ENCODE results near the gene TMEM192. TPM values are rescaled to one million over a fixed set of nuclear protein-coding genes. Genes with fewer than 3 reads are reported as not detected.

Gene TMEM192
- total and polyA plus RNA-seq, 2 of the 13 experiments (the other 11 are each of a cell fraction or from before 2014, with no cell fraction given) = 19.8 to 19.9 TPM

DNA sequence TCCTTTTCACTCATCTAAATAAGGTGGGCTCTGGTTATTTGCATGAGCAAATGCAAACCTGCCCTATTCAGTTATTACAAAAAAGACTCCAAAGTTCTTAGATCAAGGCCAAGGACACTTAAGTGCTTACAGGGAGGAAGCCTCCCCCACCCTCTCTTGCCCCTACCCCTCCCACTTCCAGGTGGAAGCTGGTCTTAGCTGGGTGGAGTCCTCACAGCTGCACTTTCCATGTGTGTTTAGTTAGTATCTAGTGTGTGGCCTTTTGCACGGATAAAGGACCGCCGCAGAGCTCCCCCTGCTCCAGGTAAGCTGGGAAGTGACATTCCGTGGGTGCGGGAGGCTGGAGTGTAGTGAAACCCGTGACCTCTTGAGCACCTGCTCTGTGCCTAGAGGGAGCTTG is 59.0 kb downstream of the TMEM192 start, which contains the start of gene TRIM75:
Gene TRIM75 (plus strand): TSS at position 222 of the 400 bp plus-strand sequence. CDS start 5,282 bp downstream, outside the sequence.
- Histone ChIP-seq H3K4me2 (ENCODE audit: low read depth, low read length) (no peak within 1 kb of the TSS), H3K79me2 (ENCODE audit: insufficient read depth, low read length) (no peaks in the 10 kb centered on the region), H3K9ac (ENCODE audit: insufficient read depth, low read depth, low read length) (no peak within 1 kb of the TSS), H3K4me1 (ENCODE audit: insufficient read depth, low read length) (no peaks in the 10 kb centered on the region), H3K27me3 (ENCODE audit: control insufficient read depth in 1 of 2, insufficient read depth in 2 of 2, low read length in 2 of 2) (no peaks in the 10 kb centered on the region; a peak in 1 of 5 replicates), H3K4me3 (replicated peaks in 1 of 3; ENCODE audit: insufficient read depth in 1 of 3, low read depth in 2 of 3, low read length in 3 of 3) (no peak within 1 kb of the TSS), H2AFZ (ENCODE audit: low read length) (no peak within 1 kb of the TSS), H3K9me3 (ENCODE audit: low read length) (no peaks in the 10 kb centered on the region), H3K27ac (ENCODE audit: extremely low read length, insufficient read depth, low read length) (no peak within 1 kb of the TSS), H4K20me1 (ENCODE audit: insufficient read depth, low read length) (no peaks in the 10 kb centered on the region), H3K36me3 (replicated peaks in 1 of 2; ENCODE audit: control insufficient read depth in 1 of 2, insufficient read depth in 2 of 2, low read length in 2 of 2) (no peaks in the 10 kb centered on the region)
- ATAC-seq (no peak; the same call in 1 of the 3 replicates), FAIRE-seq (no peak), DNase-seq (ENCODE audit: low spot score) (no peak)
- in situ Hi-C loops (cut with HindIII; ENCODE audit: extremely low pct_ligation_motif_present, low pct_unique_long_range_greater_than_20kb) (no loop called here), intact Hi-C loops (cut with micrococcal nuclease; ENCODE audit: unreplicated experiment) (no loop called here)
- no peak for TF ChIP-seq NAIF1 (CRISPR knock-in tag; IDR thresholded peaks at IDR 0.05; ENCODE audit: borderline replicate concordance)
- TF ChIP-seq, protein P1, sequence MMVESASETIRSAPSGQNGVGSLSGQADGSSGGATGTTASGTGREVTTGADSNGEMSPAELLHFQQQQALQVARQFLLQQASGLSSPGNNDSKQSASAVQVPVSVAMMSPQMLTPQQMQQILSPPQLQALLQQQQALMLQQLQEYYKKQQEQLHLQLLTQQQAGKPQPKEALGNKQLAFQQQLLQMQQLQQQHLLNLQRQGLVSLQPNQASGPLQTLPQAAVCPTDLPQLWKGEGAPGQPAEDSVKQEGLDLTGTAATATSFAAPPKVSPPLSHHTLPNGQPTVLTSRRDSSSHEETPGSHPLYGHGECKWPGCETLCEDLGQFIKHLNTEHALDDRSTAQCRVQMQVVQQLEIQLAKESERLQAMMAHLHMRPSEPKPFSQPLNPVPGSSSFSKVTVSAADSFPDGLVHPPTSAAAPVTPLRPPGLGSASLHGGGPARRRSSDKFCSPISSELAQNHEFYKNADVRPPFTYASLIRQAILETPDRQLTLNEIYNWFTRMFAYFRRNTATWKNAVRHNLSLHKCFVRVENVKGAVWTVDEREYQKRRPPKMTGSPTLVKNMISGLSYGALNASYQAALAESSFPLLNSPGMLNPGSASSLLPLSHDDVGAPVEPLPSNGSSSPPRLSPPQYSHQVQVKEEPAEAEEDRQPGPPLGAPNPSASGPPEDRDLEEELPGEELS (CRISPR knock-in tag; IDR thresholded peaks at IDR 0.05) = no peak
- no peak for TF ChIP-seq SRY (CRISPR knock-in tag; IDR thresholded peaks at IDR 0.05)
- TF ChIP-seq, protein P2, sequence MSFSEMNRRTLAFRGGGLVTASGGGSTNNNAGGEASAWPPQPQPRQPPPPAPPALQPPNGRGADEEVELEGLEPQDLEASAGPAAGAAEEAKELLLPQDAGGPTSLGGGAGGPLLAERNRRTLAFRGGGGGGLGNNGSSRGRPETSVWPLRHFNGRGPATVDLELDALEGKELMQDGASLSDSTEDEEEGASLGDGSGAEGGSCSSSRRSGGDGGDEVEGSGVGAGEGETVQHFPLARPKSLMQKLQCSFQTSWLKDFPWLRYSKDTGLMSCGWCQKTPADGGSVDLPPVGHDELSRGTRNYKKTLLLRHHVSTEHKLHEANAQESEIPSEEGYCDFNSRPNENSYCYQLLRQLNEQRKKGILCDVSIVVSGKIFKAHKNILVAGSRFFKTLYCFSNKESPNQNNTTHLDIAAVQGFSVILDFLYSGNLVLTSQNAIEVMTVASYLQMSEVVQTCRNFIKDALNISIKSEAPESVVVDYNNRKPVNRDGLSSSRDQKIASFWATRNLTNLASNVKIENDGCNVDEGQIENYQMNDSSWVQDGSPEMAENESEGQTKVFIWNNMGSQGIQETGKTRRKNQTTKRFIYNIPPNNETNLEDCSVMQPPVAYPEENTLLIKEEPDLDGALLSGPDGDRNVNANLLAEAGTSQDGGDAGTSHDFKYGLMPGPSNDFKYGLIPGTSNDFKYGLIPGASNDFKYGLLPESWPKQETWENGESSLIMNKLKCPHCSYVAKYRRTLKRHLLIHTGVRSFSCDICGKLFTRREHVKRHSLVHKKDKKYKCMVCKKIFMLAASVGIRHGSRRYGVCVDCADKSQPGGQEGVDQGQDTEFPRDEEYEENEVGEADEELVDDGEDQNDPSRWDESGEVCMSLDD (CRISPR knock-in tag; IDR thresholded peaks at IDR 0.05; ENCODE audit: borderline replicate concordance) = no peak
- TF ChIP-seq ZFY (CRISPR knock-in tag; IDR thresholded peaks at IDR 0.05) = no peak
- TF ChIP-seq, protein P3, sequence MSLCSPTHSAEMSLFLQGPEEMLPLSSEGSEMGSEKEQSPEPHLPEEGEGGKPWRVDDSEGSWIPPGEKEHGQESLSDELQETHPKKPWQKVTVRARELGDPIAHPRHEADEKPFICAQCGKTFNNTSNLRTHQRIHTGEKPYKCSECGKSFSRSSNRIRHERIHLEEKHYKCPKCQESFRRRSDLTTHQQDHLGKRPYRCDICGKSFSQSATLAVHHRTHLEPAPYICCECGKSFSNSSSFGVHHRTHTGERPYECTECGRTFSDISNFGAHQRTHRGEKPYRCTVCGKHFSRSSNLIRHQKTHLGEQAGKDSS (CRISPR knock-in tag; IDR thresholded peaks at IDR 0.05; ENCODE audit: borderline replicate concordance, low read depth) = no peak
- TF ChIP-seq NFATC3 (CRISPR knock-in tag; IDR thresholded peaks at IDR 0.05) = no peak
- TF ChIP-seq, protein P4, sequence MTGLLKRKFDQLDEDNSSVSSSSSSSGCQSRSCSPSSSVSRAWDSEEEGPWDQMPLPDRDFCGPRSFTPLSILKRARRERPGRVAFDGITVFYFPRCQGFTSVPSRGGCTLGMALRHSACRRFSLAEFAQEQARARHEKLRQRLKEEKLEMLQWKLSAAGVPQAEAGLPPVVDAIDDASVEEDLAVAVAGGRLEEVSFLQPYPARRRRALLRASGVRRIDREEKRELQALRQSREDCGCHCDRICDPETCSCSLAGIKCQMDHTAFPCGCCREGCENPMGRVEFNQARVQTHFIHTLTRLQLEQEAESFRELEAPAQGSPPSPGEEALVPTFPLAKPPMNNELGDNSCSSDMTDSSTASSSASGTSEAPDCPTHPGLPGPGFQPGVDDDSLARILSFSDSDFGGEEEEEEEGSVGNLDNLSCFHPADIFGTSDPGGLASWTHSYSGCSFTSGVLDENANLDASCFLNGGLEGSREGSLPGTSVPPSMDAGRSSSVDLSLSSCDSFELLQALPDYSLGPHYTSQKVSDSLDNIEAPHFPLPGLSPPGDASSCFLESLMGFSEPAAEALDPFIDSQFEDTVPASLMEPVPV (CRISPR knock-in tag; IDR thresholded peaks at IDR 0.05) = no peak
- no peak for TF ChIP-seq ETV6 (CRISPR knock-in tag; conservative IDR thresholded peaks at IDR 0.05)
- 35% methylated on average over 2 of the region's 6 CpGs for WGBS (ENCODE audit: low lambda C conversion rate)
- ChIA-PET POLR2A (no interaction called here), CTCF (ENCODE audit: low intra/inter-chr PET ratio, low total read pairs) (no interaction called here)
- BruUV-seq (replicated peaks) = no TSS peak

All from HepG2 (cell line).